NCI-H446 treated with DMSO at 0.1 percent for 48 hours (cell line): Measurements from ENCODE around the gene C16orf92.
"Not testable (repeated sequence)": the region's sequence is repeated elsewhere in the genome, so short reads cannot be mapped to it uniquely, and the experiment has no call there.

Source experiments
- DNase-seq: peaks from one replicate; lab custom pipeline; 2025; lab: John Stamatoyannopoulos, UW

C16orf92 gene

DNA sequence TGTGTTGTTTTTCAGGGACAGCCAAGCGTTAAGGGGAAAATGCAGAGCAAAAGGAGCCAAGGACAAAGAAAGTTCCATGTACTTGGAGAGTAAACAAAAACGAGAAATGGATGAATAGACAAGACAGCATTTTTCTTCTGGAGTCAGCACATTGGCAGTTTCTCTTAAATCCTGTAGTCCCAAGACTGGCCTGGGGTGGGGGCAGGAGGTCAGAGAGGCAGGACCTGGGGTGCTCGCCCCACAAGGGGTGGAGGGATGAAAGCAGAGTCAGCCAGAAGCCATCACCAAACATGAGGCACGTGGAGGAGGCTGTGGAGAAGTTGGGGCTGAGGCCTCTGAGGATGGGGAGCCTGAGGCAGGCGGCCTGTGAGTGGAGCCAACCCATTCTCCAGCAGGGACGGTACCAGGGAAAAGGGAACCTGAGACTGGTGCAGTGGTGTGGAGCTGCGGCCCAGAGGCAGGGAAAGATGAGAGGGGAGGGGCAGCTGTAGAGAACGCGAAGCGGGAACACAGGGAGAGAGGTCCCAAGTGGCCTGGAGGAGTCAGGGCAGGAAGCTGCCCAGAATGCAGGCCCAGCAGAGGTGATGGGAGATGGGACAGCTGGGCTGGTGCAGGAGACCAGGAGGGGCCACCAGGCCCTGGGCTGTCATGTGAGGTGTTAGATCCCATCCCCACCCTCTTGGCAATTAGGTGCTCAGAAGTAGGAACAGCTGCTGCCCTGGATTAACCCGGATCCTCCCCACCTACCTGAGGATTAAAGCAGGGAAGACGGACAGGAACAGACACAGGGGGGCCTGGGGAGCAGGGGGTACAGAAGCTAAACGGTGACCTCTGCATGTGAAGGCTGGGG is 4.8 kb downstream of the C16orf92 start:
- DNase-seq = no peak

- no peak for DNase-seq
Measured at GRCh38 chr16:30028438-30029076, 5.6 kb downstream of the C16orf92 start.

GRCh38 chr16:30030011-30030685 is 7.2 kb downstream of the C16orf92 start:
- DNase-seq = no peak

- DNase-seq = no peak
Measured at GRCh38 chr16:30030841-30031413, 7.9 kb downstream of the C16orf92 start, which contains the start of gene TLCD3B. Gene TLCD3B, minus strand, starts transcription at chr16:30031271. Its CDS starts 744 bp downstream, at chr16:30030527.

DNA sequence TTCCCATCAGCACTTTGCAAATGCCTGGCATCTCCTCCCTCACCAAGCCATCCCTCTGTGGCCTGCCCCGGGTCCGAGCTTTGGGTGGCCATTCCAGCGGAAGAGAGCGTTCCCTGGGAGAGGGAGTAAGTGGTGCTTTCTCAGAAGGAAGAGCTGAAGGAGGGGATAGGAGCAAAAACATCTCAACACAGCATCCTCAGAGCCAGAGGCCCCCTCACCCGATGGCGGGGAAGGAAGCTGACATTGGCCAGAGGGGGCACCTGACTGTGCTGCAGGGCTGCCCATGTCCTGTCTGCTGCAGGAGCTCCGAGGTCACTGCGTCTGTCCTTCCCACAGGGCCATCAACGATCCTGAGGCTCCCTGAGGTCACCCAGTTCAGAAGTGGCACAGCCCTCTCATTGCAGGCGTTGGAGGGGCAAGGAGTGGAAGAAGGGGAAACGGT is 8.5 kb downstream of the C16orf92 start:
- no peak for DNase-seq

DNA sequence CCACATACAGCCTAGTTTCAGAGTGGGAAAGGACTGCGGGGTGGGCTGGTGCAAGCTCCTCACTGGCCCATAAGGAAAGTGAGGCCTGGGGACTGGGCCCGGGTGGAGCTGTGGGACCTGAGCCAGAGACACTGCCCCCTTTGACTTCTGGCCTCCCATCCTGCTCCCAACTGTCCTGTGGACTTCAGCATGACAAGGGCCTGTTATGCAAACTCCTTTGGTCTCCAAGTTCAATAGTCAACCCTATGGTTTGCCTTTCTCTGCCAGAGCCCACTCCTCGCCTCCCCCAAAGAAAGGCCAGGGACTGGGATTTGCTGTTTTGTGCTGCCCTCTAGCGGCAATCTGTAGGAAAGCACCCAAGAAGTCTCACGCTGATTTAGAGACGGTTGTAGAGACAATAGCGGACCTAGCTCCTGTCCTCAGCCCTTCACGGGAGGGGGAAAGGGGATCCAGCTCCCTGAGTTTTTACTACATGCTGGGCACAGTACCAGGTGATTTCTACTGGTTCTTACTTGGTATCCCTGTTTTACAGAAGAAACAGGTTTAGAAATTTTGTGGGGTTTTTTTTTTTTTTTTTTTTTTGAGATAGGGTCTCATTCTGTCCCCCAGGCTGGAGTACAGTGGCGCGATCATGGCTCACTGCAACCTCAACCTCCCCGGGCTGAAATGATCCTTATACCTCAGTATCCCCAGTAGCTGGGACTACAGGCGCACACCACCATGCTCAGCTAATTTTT is 9.3 kb downstream of the C16orf92 start:
- peak; percentile 68 for DNase-seq

DNA sequence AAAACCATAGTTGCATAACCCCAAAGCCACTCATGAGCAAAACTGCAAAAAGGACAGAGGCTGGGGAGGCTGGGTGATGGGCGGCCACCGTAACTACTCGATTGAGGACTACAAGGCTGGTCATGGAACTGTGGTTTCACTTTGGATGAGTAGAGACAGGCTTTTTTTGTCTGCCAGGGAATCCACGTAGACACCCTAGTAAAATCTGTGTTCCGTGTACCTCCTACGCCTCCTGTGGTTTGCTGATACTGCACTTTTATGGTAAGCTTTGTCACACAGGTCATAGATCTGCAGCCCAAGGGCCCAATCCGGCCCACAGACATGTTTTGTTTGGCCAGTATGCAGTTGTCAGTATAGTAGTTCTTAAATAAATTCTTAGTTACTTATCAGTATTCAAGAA is 10.3 kb downstream of the C16orf92 start:
- no peak for DNase-seq

- no peak for DNase-seq
Measured at GRCh38 chr16:30040221-30040620, 17.2 kb downstream of the C16orf92 start.

DNA sequence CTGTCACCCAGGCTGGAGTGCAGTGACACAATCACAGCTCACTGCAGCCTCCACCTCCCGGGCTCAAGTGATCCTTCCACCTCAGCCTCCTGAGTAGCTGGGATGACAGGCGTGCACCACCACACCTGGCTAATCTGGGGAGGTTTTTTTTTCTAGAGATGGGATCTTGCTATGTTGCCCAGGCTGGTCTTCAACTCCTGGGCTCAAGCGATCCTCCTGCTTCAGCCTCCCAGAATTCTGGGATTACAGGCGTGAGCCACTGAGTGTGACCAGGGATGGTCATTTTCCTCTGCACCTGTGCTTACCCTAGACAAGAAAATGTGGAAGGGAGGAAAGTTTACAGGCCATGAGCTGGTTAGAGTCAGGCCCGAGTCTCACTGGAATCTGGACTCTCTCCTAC is 17.7 kb downstream of the C16orf92 start:
- DNase-seq = not testable (repeated sequence)

- DNase-seq = no peak
Measured at GRCh38 chr16:30041841-30042240, 18.8 kb downstream of the C16orf92 start.

DNA sequence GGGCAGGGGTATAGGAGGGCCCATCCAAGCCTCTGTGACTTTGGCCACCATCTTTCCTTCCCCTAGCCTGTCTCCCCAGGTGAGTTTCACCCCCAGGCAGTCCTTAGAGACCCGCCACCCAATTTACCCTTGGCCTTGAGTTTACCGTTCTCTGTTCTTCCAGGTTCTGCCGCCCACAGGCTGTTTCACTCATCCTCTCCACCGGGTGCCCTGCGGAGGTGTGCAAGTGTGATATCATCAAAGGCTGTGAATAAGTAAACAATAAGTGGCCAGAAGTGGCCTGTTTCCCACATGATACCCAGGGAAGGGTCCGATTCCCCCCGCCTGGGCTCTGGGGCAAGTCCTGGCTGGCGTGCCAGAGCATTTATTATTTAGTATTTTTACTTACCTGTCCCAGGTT is 23.2 kb downstream of the C16orf92 start:
- DNase-seq = no peak

DNA sequence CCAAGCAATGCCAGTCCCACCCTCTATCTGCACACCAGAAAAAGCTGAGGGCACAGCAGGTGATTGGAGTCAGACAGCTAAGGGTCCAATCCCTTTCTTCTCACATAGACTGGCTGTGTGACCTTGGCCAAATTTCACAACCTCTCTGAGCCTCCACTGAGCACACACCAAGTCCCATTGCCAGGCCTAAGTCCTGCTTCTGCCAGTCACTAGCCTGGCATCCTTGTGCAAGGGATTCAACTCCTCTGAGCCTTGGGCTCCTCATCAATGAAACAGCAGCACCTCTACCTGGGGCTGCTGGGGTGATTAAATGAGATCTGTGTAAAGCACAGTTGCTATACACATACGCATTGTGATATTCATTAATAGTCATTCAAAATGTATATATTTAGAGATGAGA is 23.6 kb downstream of the C16orf92 start:
- DNase-seq = no peak

DNA sequence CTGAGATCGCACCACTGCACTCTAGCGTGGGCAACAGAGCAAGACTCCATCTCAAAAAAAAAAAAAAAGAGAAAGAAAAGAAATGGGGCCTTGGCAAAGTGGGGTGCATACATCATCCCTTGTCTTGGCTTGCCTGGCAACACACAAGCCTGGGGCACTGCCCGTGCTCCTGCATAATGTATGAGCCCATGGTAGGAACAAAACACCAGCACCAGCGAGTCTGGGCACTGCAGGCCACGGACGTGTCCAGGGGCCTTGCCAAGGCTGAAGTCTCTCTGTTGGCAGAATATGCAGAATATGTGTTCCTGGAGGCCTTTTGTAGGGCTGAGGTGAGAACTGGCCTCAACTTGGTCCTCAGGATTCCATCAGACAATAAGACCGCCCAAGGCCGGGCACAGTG is 26.9 kb downstream of the C16orf92 start:
- DNase-seq = no peak

DNA sequence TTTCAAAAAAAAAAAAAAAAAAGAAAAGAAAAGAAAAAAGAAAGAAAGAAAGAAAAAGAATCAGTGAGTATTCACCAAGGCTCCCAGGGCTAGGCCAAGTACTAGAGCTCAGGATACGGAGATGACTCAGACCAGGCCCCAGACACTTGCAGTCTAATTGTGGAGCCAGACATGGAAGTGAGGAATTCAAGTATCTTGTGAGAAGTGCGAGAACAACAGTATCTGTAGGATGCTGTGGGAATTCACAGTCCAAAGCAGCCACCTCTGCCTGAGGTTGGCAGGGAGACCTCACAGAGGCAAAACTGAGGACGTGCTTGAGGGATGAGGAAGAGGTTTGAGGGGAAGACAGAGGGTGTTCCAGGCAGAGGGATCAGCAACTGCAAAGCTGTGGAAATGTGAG is 28.5 kb downstream of the C16orf92 start:
- no peak for DNase-seq

- peak; percentile 77 for DNase-seq
Measured at GRCh38 chr16:30052671-30053372, 29.8 kb downstream of the C16orf92 start.

- no peak for DNase-seq
Measured at GRCh38 chr16:30053376-30054015, 30.5 kb downstream of the C16orf92 start.

DNA sequence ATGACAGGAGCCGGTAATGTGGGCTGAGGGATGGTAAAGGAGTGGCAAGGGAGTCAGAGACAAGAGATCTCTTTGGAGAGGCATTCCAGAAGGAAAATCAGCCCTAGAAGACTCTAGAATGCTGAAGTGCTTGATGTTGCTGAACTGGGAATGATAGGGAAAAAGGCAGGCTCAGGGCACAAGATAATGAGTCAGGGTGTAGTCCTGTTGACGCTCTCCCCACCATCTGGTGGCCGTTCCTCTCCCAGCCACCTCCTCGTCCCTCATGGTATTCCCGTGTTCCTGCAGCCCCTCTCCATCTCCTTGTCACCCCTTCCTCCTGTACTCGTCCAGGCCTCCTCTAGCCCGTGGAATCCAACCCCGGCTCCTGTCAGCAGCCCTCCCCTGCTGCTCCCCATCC is 31.5 kb downstream of the C16orf92 start:
- no peak for DNase-seq

- no peak for DNase-seq
Measured at GRCh38 chr16:30054959-30055553, 32.1 kb downstream of the C16orf92 start.

DNA sequence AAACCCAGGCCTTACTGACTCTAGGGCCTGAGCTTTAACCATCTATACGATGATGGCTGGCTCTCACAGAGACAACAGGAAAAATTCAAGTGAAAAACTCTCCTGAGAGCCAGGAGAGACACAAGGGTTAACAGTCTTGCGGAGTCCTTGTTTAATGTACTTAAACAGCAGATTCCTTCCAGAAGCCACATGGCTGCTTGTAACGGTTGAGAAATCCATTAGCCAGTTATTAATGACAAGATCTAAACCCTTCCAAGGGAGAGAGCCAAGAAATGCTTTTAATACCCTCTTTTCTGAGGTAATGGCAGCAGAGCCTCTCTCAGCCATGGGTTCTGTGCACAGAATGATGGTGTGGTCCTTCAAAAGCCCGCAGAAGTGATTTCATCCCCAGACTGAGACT is 37.3 kb downstream of the C16orf92 start:
- no peak for DNase-seq
